GM12878 (cell line): ENCODE measurements around the gene RETREG1.

Experiments used
- ATF7 ChIP-seq: fragments of 450-650 bp; IDR thresholded peaks from 2 replicates; pipeline ENCODE4 v1.6.1; 2016; ENCODE audit warnings: low read depth, mild to moderate bottlenecking
- DPF2 ChIP-seq: fragments of 450-650 bp; IDR thresholded peaks from 2 replicates; pipeline ENCODE4 v1.6.1; 2017; ENCODE audit warnings: mild to moderate bottlenecking
- EZH2 ChIP-seq: IDR thresholded peaks from 2 replicates; pipeline ENCODE4 v1.6.1; 2012; ENCODE audit warnings: low read depth, mild to moderate bottlenecking, control low read depth, inconsistent platforms, low read length, borderline replicate concordance; ENCODE audit not compliant: control insufficient read depth
- FOXK2 ChIP-seq: fragments of 450-650 bp; IDR thresholded peaks from 2 replicates; pipeline ENCODE4 v1.6.1; 2017; ENCODE audit warnings: mild to moderate bottlenecking, moderate library complexity
- FOXM1 ChIP-seq: IDR thresholded peaks from 2 replicates; pipeline ENCODE4 v1.6.1; 2012; ENCODE audit warnings: low read depth, mild to moderate bottlenecking, inconsistent platforms, low read length, moderate library complexity
- IKZF1 ChIP-seq: fragments of 450-650 bp; conservative IDR thresholded peaks from 2 replicates; pipeline ENCODE4 v1.6.1; 2017; ENCODE audit warnings: antibody characterized with exemption, mild to moderate bottlenecking
- MEF2A ChIP-seq: IDR thresholded peaks from 2 replicates; pipeline ENCODE4 v1.6.1; 2011; ENCODE audit warnings: low read depth, mild to moderate bottlenecking, low read length, moderate library complexity; ENCODE audit not compliant: insufficient read depth
- NR2C1 ChIP-seq: fragments of 450-650 bp; IDR thresholded peaks from 2 replicates; pipeline ENCODE4 v1.6.1; 2017; ENCODE audit warnings: antibody characterized with exemption, mild to moderate bottlenecking, moderate library complexity
- NRF1 ChIP-seq: conservative IDR thresholded peaks from 2 replicates; pipeline ENCODE4 v1.6.1; 2011; ENCODE audit warnings: mild to moderate bottlenecking, low read depth, low read length, improper control_type of control experiment
- SMARCA5 ChIP-seq: fragments of 450-650 bp; IDR thresholded peaks from 2 replicates; pipeline ENCODE4 v1.6.1; 2017; ENCODE audit warnings: mild to moderate bottlenecking
- SMC3 ChIP-seq: IDR thresholded peaks from 2 replicates; pipeline ENCODE4 v1.6.1; 2011; ENCODE audit warnings: low read length, improper control_type of control experiment, borderline replicate concordance
- SP1 ChIP-seq: IDR thresholded peaks from one replicate; pipeline ENCODE4 v1.6.1; 2011; ENCODE audit warnings: low read depth, low read length
- SUPT20H ChIP-seq: IDR thresholded peaks from 2 replicates; pipeline ENCODE4 v1.6.1; 2011; ENCODE audit warnings: low read depth, mild to moderate bottlenecking, low read length, moderate library complexity, borderline replicate concordance; ENCODE audit not compliant: control insufficient read depth
- TARDBP ChIP-seq: IDR thresholded peaks from 2 replicates; pipeline ENCODE4 v1.6.1; 2016; ENCODE audit warnings: borderline replicate concordance

DNA sequence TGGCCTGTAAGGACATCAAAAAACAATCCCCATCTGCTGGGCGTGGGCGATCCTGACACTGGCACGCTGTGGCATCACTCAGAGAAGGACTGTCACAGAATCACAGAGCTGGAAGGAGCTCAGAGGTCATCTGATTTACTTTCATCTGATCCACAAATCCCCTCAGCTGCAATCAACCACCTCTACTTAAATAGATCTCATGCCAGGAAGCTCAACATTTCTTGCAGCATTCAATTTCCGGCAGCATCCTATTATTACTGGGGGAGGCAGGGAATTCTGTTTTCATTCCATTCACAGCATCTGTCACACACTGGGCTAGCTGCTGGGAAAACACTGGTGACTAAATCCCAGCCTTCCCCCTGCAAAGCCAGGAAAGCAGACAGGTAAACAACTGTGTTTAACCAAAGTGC is 38.3 kb downstream of the RETREG1 start:
- TF ChIP-seq SUPT20H (no peak), IKZF1 (no peak), SMARCA5 (no peak), EZH2 (no peak), FOXM1 (no peak), NR2C1 (no peak), NRF1 (no peak), FOXK2 (no peak), DPF2 (no peak), ATF7 (no peak), SP1 (no peak), MEF2A (no peak), TARDBP (no peak), SMC3 (no peak)
